Osteoblast (primary cell): ENCODE data around the gene CEMIP2. TPM values are rescaled to one million over a fixed set of nuclear protein-coding genes. Genes with fewer than 3 reads are reported as not detected.
A peak's percentile ranks its signal among the peaks of the same experiment; 100 is the strongest.

Source experiments
- DNase-seq: peaks from one replicate; pipeline ENCODE4 v3.0.0; 2011; ENCODE audit warnings: low spot score, mixed read lengths; ENCODE audit not compliant: insufficient read length; ENCODE audit errors: missing footprints
- H2AFZ ChIP-seq: 2 replicates; pipeline ENCODE4 v1.6.0; 2011; ENCODE audit warnings: mild to moderate bottlenecking, low read length
- H3K27ac ChIP-seq: 2 replicates; pipeline ENCODE4 v1.5.1; 2011; ENCODE audit warnings: mild to moderate bottlenecking, low read depth, low read length, moderate library complexity
- H3K27me3 ChIP-seq: 2 replicates; pipeline ENCODE4 v1.6.0; 2012; ENCODE audit warnings: mild to moderate bottlenecking, control low read depth, inconsistent platforms, low read length, moderate library complexity; ENCODE audit not compliant: insufficient read depth
- H3K36me3 ChIP-seq: 2 replicates; pipeline ENCODE4 v1.5.1; 2011; ENCODE audit warnings: mild to moderate bottlenecking, low read length, control low read depth, moderate library complexity; ENCODE audit not compliant: insufficient read depth
- H3K4me1 ChIP-seq: 2 replicates; pipeline ENCODE4 v1.5.1; 2011; ENCODE audit warnings: mild to moderate bottlenecking, low read length, control low read depth, moderate library complexity; ENCODE audit not compliant: insufficient read depth
- H3K4me2 ChIP-seq: 2 replicates; pipeline ENCODE4 v1.6.0; 2011; ENCODE audit warnings: mild to moderate bottlenecking, low read length; ENCODE audit not compliant: insufficient read depth
- H3K4me3 ChIP-seq: fragments of 200-600 bp; sonication (generic); 3 replicates; pipeline ENCODE4 v1.5.1; 2012; ENCODE audit warnings: mild to moderate bottlenecking, low read length, inconsistent platforms; ENCODE audit not compliant: insufficient read depth
- H3K79me2 ChIP-seq: 2 replicates; pipeline ENCODE4 v1.6.0; 2012; ENCODE audit warnings: mild to moderate bottlenecking, low read length, control low read depth, inconsistent platforms; ENCODE audit not compliant: insufficient read depth
- H3K9me3 ChIP-seq: 2 replicates; pipeline ENCODE4 v1.5.1; 2011; ENCODE audit warnings: low read depth, low read length, control low read depth
- H4K20me1 ChIP-seq: 2 replicates; pipeline ENCODE4 v1.6.0; 2012; ENCODE audit warnings: mild to moderate bottlenecking, low read length, control low read depth; ENCODE audit not compliant: insufficient read depth
- total RNA-seq: library from RNA; depleted of rRNA; stranded (reverse); fragments of >200 nt; gene quantifications from 2 replicates; pipeline ENCODE4 v1.2.3, GENCODE V29; 2012
- TF ChIP-seq, protein P1 (sequence below): IDR thresholded peaks from 2 replicates; pipeline ENCODE4 v1.5.1; 2011; ENCODE audit warnings: mild to moderate bottlenecking, low read depth, low read length, moderate library complexity; ENCODE audit errors: extremely low read depth

The CEMIP2 gene
- total RNA-seq, 1 donor, result 66.2 TPM

DNA sequence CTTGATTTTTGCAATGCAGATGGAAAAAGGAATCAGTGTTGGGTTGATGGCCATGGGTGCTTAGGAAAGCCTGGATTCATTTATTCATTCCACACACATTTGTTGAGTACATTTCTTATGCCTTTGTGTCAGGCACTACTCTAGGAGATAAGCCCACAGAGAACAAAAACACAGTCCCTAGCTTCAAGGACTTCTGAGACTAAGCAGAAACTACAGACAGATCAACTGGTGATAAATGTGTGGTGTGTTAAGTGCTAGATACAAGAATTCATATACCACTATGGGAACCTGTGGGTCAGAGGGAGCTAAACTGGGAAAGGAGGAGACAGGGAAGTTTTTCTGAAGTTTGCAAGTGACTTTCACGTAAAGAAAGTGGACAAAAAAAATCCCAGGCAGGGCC is 119.9 kb downstream of the CEMIP2 start:
- H4K20me1 ChIP-seq, result no peaks in the 10 kb centered on the region
- H3K27me3 ChIP-seq, result no peaks in the 10 kb centered on the region
- no peak overlapping the region for H2AFZ ChIP-seq
- H3K36me3 ChIP-seq, result no peaks in the 10 kb centered on the region
- H3K9me3 ChIP-seq, result no peaks in the 10 kb centered on the region
- H3K4me3 ChIP-seq, result no peak overlapping the region
- H3K79me2 ChIP-seq, result no peaks in the 10 kb centered on the region
- TF ChIP-seq, protein P1, sequence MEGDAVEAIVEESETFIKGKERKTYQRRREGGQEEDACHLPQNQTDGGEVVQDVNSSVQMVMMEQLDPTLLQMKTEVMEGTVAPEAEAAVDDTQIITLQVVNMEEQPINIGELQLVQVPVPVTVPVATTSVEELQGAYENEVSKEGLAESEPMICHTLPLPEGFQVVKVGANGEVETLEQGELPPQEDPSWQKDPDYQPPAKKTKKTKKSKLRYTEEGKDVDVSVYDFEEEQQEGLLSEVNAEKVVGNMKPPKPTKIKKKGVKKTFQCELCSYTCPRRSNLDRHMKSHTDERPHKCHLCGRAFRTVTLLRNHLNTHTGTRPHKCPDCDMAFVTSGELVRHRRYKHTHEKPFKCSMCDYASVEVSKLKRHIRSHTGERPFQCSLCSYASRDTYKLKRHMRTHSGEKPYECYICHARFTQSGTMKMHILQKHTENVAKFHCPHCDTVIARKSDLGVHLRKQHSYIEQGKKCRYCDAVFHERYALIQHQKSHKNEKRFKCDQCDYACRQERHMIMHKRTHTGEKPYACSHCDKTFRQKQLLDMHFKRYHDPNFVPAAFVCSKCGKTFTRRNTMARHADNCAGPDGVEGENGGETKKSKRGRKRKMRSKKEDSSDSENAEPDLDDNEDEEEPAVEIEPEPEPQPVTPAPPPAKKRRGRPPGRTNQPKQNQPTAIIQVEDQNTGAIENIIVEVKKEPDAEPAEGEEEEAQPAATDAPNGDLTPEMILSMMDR, result no peak
- peaks cover 9% of the 10 kb centered on the region for H3K4me1 ChIP-seq
- no peak overlapping the region for H3K27ac ChIP-seq
- DNase-seq, result no peak
- no peak overlapping the region for H3K4me2 ChIP-seq

DNA sequence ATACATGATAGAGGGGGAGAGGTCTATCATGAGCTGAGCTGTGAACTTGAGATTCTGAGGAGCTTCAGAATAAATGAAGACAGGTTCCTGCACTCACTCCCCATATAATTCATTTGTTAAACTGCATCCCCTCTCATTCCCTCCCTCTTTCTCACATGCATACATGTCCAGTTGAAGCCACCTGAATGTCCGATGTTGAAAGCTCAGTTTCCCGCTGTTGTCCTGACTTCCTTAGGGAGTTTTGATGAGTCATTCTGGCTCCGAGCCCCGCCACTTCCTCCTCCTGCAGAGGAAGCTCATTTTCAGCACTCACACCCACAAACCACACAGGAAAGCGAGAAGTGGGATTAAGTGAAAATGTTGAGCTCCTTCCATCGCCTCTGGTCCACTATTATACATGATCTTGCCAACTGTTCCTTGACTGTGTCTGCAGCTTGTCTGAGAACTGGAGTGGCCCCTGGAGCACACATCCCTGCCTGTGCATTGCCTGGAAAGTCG is 121.2 kb downstream of the CEMIP2 start:
- H3K27ac ChIP-seq, result no peak overlapping the region
- H3K36me3 ChIP-seq, result no peaks in the 10 kb centered on the region
- no peaks in the 10 kb centered on the region for H4K20me1 ChIP-seq
- no peaks in the 10 kb centered on the region for H3K9me3 ChIP-seq
- peak overlapping the region; percentile 24 for H3K4me3 ChIP-seq
- H3K27me3 ChIP-seq, result no peaks in the 10 kb centered on the region
- H3K4me1 ChIP-seq, result peaks cover 9% of the 10 kb centered on the region
- H3K79me2 ChIP-seq, result no peaks in the 10 kb centered on the region
- peak overlapping the region; percentile 31 for H2AFZ ChIP-seq
- peak; percentile 83 for DNase-seq
- TF ChIP-seq, protein P1, result no peak
- peak overlapping the region; percentile 71 for H3K4me2 ChIP-seq

DNA sequence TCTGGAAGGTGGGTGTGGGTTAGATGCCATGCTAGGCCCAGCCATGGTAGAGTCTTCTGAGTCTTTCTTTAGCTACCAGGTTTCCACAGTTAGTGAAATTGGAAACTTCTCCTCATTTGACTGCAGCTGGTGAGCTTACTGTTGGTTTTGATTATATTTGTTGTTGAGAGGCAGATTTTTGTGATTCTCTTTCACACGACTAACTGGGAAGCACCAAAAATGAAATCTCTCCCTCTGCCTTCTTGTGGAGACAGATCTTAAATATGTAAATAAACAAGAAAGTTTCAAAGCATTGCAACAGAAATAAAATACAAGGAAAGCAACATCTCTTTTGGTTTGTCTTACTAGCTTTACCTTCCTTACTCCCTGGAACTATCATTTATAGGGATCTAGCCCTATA is 122.2 kb downstream of the CEMIP2 start:
- no peaks in the 10 kb centered on the region for H3K27me3 ChIP-seq
- no peak for DNase-seq
- no peak overlapping the region for H3K27ac ChIP-seq
- H3K9me3 ChIP-seq, result no peaks in the 10 kb centered on the region
- H3K36me3 ChIP-seq, result no peaks in the 10 kb centered on the region
- TF ChIP-seq, protein P1, result no peak
- H4K20me1 ChIP-seq, result no peaks in the 10 kb centered on the region
- H3K79me2 ChIP-seq, result no peaks in the 10 kb centered on the region
- no peak overlapping the region for H3K4me3 ChIP-seq
- H2AFZ ChIP-seq, result no peak overlapping the region
- peaks cover 9% of the 10 kb centered on the region for H3K4me1 ChIP-seq
- no peak overlapping the region for H3K4me2 ChIP-seq

DNA sequence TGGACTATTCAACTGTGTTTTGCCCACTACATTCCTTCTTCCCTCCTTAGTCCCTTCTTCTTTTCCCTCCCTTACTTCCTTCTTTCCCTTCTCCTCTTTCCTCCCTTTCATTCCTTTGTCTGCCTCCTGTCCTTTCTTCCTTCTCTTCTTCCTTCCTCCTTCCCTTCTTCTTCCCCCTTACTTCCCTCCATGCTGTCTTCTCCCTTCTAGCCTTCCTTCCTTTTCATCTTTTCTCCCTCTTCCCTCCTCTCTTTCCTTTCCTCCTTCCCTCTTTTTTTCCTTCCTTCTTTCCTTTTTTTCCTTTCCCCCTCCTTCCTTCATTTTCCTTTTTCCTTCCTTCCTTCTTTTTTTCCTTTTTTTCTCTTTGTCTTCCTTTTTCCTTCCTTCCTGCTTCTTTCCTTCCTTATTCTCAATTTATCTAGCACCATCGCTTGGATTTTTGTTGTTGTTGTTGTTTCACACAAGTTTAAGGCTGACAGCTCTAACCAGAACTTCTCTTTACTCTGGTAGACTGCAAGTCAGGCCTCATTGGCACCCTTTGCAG is 123.4 kb downstream of the CEMIP2 start:
- no peak overlapping the region for H3K4me3 ChIP-seq
- no peaks in the 10 kb centered on the region for H3K27me3 ChIP-seq
- DNase-seq, result no peak
- H4K20me1 ChIP-seq, result no peaks in the 10 kb centered on the region
- no peak overlapping the region for H3K27ac ChIP-seq
- no peak overlapping the region for H3K4me2 ChIP-seq
- no peaks in the 10 kb centered on the region for H3K9me3 ChIP-seq
- peaks cover 9% of the 10 kb centered on the region for H3K4me1 ChIP-seq
- no peak overlapping the region for H2AFZ ChIP-seq
- no peaks in the 10 kb centered on the region for H3K36me3 ChIP-seq
- TF ChIP-seq, protein P1, result no peak
- H3K79me2 ChIP-seq, result no peaks in the 10 kb centered on the region
